Loucy (cell line): ENCODE data around the gene PMVK.

Source experiments
- H2AFZ ChIP-seq: fragments of 200-600 bp; sonication (generic); 2 replicates; pipeline ENCODE4 v1.6.0; 2016; ENCODE audit warnings: antibody characterized with exemption, mild to moderate bottlenecking, low read length, moderate library complexity
- H3F3A ChIP-seq: fragments of 200-600 bp; 2 replicates; pipeline ENCODE4 v1.6.0; 2016; ENCODE audit warnings: antibody characterized with exemption, low read depth, mild to moderate bottlenecking
- H3K27me3 ChIP-seq: fragments of 200-600 bp; sonication (generic); 2 replicates; pipeline ENCODE4 v1.6.1; 2014; ENCODE audit warnings: low read length, mild to moderate bottlenecking; ENCODE audit not compliant: insufficient read depth, poor library complexity, severe bottlenecking
- H3K36me3 ChIP-seq: fragments of 200-600 bp; sonication (generic); 2 replicates; pipeline ENCODE4 v1.6.1; 2016; ENCODE audit warnings: low read length; ENCODE audit not compliant: insufficient read depth
- H3K4me1 ChIP-seq: fragments of 200-600 bp; sonication (generic); 2 replicates; pipeline ENCODE4 v1.5.1; 2014; ENCODE audit warnings: low read length, mild to moderate bottlenecking; ENCODE audit not compliant: insufficient read depth, poor library complexity, severe bottlenecking
- H3K4me2 ChIP-seq: fragments of 200-600 bp; sonication (generic); 2 replicates; pipeline ENCODE4 v1.6.0; 2014; ENCODE audit warnings: antibody characterized with exemption, low read length, low read depth, mild to moderate bottlenecking; ENCODE audit not compliant: poor library complexity, severe bottlenecking
- H3K4me3 ChIP-seq: fragments of 200-600 bp; sonication (generic); 2 replicates; pipeline ENCODE4 v1.5.1; 2014; ENCODE audit warnings: low read length, mild to moderate bottlenecking, mixed read lengths; ENCODE audit not compliant: poor library complexity, severe bottlenecking
- H3K79me2 ChIP-seq: fragments of 200-600 bp; sonication (generic); 2 replicates; pipeline ENCODE4 v1.6.1; 2014; ENCODE audit warnings: low read length; ENCODE audit not compliant: insufficient read depth
- H3K9ac ChIP-seq: fragments of 200-600 bp; sonication (generic); 2 replicates; pipeline ENCODE4 v1.6.0; 2014; ENCODE audit warnings: mild to moderate bottlenecking, low read depth, low read length, moderate library complexity; ENCODE audit not compliant: poor library complexity, severe bottlenecking
- H3K9me2 ChIP-seq: fragments of 200-600 bp; sonication (generic); replicated peaks from 2 replicates; pipeline ENCODE4 v1.6.1; 2016; ENCODE audit warnings: low read depth, low read length, mixed read lengths
- H3K9me3 ChIP-seq: fragments of 200-600 bp; sonication (generic); 2 replicates; pipeline ENCODE4 v1.6.1; 2014; ENCODE audit warnings: mild to moderate bottlenecking, antibody characterized with exemption, low read length, low read depth; ENCODE audit not compliant: insufficient read depth
- H4K20me1 ChIP-seq: fragments of 200-600 bp; sonication (generic); 2 replicates; pipeline ENCODE4 v1.6.0; 2014; ENCODE audit warnings: antibody characterized with exemption, low read length, mild to moderate bottlenecking; ENCODE audit not compliant: insufficient read depth, poor library complexity, severe bottlenecking
- EZH2phosphoT487 ChIP-seq: fragments of 200-600 bp; IDR thresholded peaks from 2 replicates; pipeline ENCODE4 v1.6.1; 2018; ENCODE audit warnings: antibody characterized with exemption, mild to moderate bottlenecking, moderate library complexity, borderline replicate concordance
- TF ChIP-seq, protein P1 (sequence below): fragments of 200-600 bp; sonication (generic); conservative IDR thresholded peaks from 2 replicates; pipeline ENCODE4 v1.5.1; 2014; ENCODE audit warnings: mild to moderate bottlenecking, antibody characterized with exemption, low read length

The PMVK gene

DNA sequence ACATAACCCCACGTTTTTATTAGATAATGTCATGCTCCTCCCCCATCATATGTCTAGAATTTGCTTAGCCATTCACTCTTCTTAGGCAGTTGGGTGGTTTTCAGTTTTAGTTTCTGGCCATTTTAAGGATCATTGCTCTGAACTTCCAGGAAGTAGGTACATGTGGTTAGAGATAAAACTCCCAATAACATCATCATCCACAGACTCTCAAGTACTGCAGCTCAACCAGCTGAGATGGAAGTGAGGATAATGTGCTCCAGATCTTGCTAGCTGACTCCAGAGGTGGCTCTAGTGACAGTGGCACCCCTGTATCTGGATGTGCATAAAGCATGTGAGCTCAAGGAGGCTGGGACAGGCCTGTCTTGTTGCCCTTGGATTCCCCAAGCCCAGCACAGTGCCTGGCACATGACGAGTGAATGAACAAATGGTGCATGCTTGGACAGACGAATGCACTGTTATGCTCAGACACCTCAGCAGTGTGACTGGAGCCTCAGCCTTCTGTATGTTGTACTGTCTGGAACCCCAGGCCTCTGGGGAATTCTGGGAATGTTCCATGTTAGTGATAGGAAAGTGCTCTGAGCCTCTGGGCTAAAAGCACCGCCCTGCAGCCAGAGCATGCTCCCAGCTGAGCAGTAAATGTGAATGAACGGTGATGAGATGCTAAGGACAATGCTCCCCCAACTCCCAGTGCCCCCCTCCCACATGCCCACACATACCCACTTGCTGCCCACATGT is 50.1 kb downstream of the PMVK start:
- H3K9me2 ChIP-seq: no peaks in the 10 kb centered on the region
- peaks cover 17% of the 10 kb centered on the region for H3K4me1 ChIP-seq
- no peak overlapping the region for H3K4me3 ChIP-seq
- H3K9ac ChIP-seq: no peak overlapping the region
- H4K20me1 ChIP-seq: no peaks in the 10 kb centered on the region
- H3F3A ChIP-seq: no peaks in the 10 kb centered on the region
- peak overlapping the region; percentile 6 for H3K4me2 ChIP-seq
- TF ChIP-seq, protein P1, sequence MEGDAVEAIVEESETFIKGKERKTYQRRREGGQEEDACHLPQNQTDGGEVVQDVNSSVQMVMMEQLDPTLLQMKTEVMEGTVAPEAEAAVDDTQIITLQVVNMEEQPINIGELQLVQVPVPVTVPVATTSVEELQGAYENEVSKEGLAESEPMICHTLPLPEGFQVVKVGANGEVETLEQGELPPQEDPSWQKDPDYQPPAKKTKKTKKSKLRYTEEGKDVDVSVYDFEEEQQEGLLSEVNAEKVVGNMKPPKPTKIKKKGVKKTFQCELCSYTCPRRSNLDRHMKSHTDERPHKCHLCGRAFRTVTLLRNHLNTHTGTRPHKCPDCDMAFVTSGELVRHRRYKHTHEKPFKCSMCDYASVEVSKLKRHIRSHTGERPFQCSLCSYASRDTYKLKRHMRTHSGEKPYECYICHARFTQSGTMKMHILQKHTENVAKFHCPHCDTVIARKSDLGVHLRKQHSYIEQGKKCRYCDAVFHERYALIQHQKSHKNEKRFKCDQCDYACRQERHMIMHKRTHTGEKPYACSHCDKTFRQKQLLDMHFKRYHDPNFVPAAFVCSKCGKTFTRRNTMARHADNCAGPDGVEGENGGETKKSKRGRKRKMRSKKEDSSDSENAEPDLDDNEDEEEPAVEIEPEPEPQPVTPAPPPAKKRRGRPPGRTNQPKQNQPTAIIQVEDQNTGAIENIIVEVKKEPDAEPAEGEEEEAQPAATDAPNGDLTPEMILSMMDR: no peak
- no peak for TF ChIP-seq EZH2phosphoT487
- no peaks in the 10 kb centered on the region for H3K27me3 ChIP-seq
- H3K36me3 ChIP-seq: no peaks in the 10 kb centered on the region
- H3K79me2 ChIP-seq: no peaks in the 10 kb centered on the region
- peak overlapping the region; percentile 31; the same call in 1 of the 2 replicates for H2AFZ ChIP-seq
- no peaks in the 10 kb centered on the region for H3K9me3 ChIP-seq

GRCh38 chr1:154884869-154885701 is 51.4 kb downstream of the PMVK start:
- no peaks in the 10 kb centered on the region for H3K36me3 ChIP-seq
- peaks cover 11% of the 10 kb centered on the region for H3K4me1 ChIP-seq
- no peak overlapping the region for H3K4me2 ChIP-seq
- H3K9me3 ChIP-seq: no peaks in the 10 kb centered on the region
- 0 out of 2 replicates have a peak overlapping the region, but pooled peaks have one; percentile 17 for H2AFZ ChIP-seq
- TF ChIP-seq, protein P1: no peak
- no peak for TF ChIP-seq EZH2phosphoT487
- H3K79me2 ChIP-seq: no peaks in the 10 kb centered on the region
- no peaks in the 10 kb centered on the region for H3K9me2 ChIP-seq
- H4K20me1 ChIP-seq: no peaks in the 10 kb centered on the region
- H3K9ac ChIP-seq: no peak overlapping the region
- H3K4me3 ChIP-seq: no peak overlapping the region
- H3F3A ChIP-seq: no peaks in the 10 kb centered on the region
- no peaks in the 10 kb centered on the region for H3K27me3 ChIP-seq

GRCh38 chr1:154883919-154884868 is 52.3 kb downstream of the PMVK start:
- Histone ChIP-seq H2AFZ (peak overlapping the region; percentile 17; the same call in 1 of the 2 replicates), H3K9me3 (no peaks in the 10 kb centered on the region), H3F3A (no peaks in the 10 kb centered on the region), H3K4me2 (no peak overlapping the region), H3K4me3 (no peak overlapping the region), H3K9me2 (no peaks in the 10 kb centered on the region), H3K36me3 (no peaks in the 10 kb centered on the region), H3K27me3 (no peaks in the 10 kb centered on the region), H3K79me2 (no peaks in the 10 kb centered on the region), H4K20me1 (no peaks in the 10 kb centered on the region), H3K4me1 (peaks cover 11% of the 10 kb centered on the region), H3K9ac (no peak overlapping the region)
- no peak for TF ChIP-seq EZH2phosphoT487
- TF ChIP-seq, protein P1: no peak
